GM06990 (cell line): Measurements from ENCODE around the gene TCFL5.

Experiments
- DNase-seq: peaks from one replicate; pipeline ENCODE4 v3.0.0-alpha.2; 2011; ENCODE audit not compliant: insufficient read length; ENCODE audit errors: extremely low read depth
- H3K27me3 ChIP-seq: replicated peaks from 2 replicates; pipeline ENCODE4 v1.6.0; 2011; ENCODE audit warnings: low read length; ENCODE audit not compliant: control insufficient read depth, insufficient read depth
- H3K36me3 ChIP-seq: 2 replicates; pipeline ENCODE4 v1.5.1; 2011; ENCODE audit warnings: low read length; ENCODE audit not compliant: control insufficient read depth, insufficient read depth
- H3K4me3 ChIP-seq: replicated peaks from 2 replicates; pipeline ENCODE4 v1.5.1; 2011; ENCODE audit warnings: low read depth, mild to moderate bottlenecking, control low read depth, low read length
- CTCF ChIP-seq: IDR thresholded peaks from 2 replicates; pipeline ENCODE4 v1.5.1; 2011; ENCODE audit warnings: low read length, control low read depth, mild to moderate bottlenecking, inconsistent platforms; ENCODE audit not compliant: insufficient read depth, poor library complexity, severe bottlenecking

The TCFL5 gene

GRCh38 chr20:62840244-62841197 is 21.1 kb downstream of the TCFL5 start:
- TF ChIP-seq CTCF: no peak

GRCh38 chr20:62839816-62840215 is 21.8 kb downstream of the TCFL5 start:
- no peak for DNase-seq
- H3K36me3 ChIP-seq: no peaks in the 10 kb centered on the region
- H3K27me3 ChIP-seq: no peaks in the 10 kb centered on the region
- no peak for TF ChIP-seq CTCF
- no peak overlapping the region for H3K4me3 ChIP-seq

More at GRCh38 chr20:62840244-62841197, 21.1 kb downstream of the TCFL5 start:
- H3K27me3 ChIP-seq: no peaks in the 10 kb centered on the region
- H3K36me3 ChIP-seq: no peaks in the 10 kb centered on the region
- no peak overlapping the region for H3K4me3 ChIP-seq
- no peak for DNase-seq

- H3K36me3 ChIP-seq: no peaks in the 10 kb centered on the region
- no peak overlapping the region for H3K4me3 ChIP-seq
- H3K27me3 ChIP-seq: no peaks in the 10 kb centered on the region
- no peak for DNase-seq
- TF ChIP-seq CTCF: no peak
Observed at GRCh38 chr20:62839261-62839660, 22.4 kb downstream of the TCFL5 start.

- no peak for TF ChIP-seq CTCF
- H3K4me3 ChIP-seq: no peak overlapping the region
- no peaks in the 10 kb centered on the region for H3K36me3 ChIP-seq
- DNase-seq: no peak
- no peaks in the 10 kb centered on the region for H3K27me3 ChIP-seq
Observed at GRCh38 chr20:62838128-62838891, 23.3 kb downstream of the TCFL5 start.

GRCh38 chr20:62837790-62838127 is 23.9 kb downstream of the TCFL5 start:
- DNase-seq: no peak
- TF ChIP-seq CTCF: no peak
- no peaks in the 10 kb centered on the region for H3K27me3 ChIP-seq
- H3K36me3 ChIP-seq: no peaks in the 10 kb centered on the region
- no peak overlapping the region for H3K4me3 ChIP-seq
